ENCODE data around the gene HUNK. TPM values are rescaled to one million over a fixed set of nuclear protein-coding genes. Genes with fewer than 3 reads are reported as not detected.
"Not testable (repeated sequence)": the region's sequence is repeated elsewhere in the genome, so short reads cannot be mapped to it uniquely, and the experiment has no call there.

The HUNK gene
- total and polyA plus RNA-seq, 2 experiments from 2014 or later: 6.7 to 9.2 TPM

- TF ChIP-seq, protein P1, sequence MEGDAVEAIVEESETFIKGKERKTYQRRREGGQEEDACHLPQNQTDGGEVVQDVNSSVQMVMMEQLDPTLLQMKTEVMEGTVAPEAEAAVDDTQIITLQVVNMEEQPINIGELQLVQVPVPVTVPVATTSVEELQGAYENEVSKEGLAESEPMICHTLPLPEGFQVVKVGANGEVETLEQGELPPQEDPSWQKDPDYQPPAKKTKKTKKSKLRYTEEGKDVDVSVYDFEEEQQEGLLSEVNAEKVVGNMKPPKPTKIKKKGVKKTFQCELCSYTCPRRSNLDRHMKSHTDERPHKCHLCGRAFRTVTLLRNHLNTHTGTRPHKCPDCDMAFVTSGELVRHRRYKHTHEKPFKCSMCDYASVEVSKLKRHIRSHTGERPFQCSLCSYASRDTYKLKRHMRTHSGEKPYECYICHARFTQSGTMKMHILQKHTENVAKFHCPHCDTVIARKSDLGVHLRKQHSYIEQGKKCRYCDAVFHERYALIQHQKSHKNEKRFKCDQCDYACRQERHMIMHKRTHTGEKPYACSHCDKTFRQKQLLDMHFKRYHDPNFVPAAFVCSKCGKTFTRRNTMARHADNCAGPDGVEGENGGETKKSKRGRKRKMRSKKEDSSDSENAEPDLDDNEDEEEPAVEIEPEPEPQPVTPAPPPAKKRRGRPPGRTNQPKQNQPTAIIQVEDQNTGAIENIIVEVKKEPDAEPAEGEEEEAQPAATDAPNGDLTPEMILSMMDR (IDR thresholded peaks at IDR 0.05; ENCODE audit: low read depth, low read length): no peak
- Histone ChIP-seq H3K36me3 (no peaks in the 10 kb centered on the region), H3K27me3 (no peaks in the 10 kb centered on the region), H3K4me3 (no peak overlapping the region), H3K4me1 (ENCODE audit: low read depth) (no peaks in the 10 kb centered on the region), H3K27ac (no peak overlapping the region), H3K9me3 (ENCODE audit: low read depth) (no peaks in the 10 kb centered on the region)
- no peak for DNase-seq (ENCODE audit: low read depth in 1 of 2, low spot score in 1 of 2)
Observed at GRCh38 chr21:32034850-32035249, 162.0 kb downstream of the HUNK start.

GRCh38 chr21:32035617-32036016, 162.8 kb downstream of the HUNK start:
- Histone ChIP-seq H3K27ac (no peak overlapping the region), H3K27me3 (no peaks in the 10 kb centered on the region), H3K4me3 (no peak overlapping the region), H3K9me3 (ENCODE audit: low read depth) (no peaks in the 10 kb centered on the region), H3K4me1 (ENCODE audit: low read depth) (no peaks in the 10 kb centered on the region), H3K36me3 (no peaks in the 10 kb centered on the region)
- TF ChIP-seq, protein P1 (IDR thresholded peaks at IDR 0.05; ENCODE audit: low read depth, low read length): no peak
- DNase-seq (ENCODE audit: low read depth in 1 of 2, low spot score in 1 of 2): no peak

GRCh38 chr21:32036756-32037155, 163.9 kb downstream of the HUNK start:
- TF ChIP-seq, protein P1 (IDR thresholded peaks at IDR 0.05; ENCODE audit: low read depth, low read length): no peak
- H3K36me3 ChIP-seq: no peaks in the 10 kb centered on the region
- H3K9me3 ChIP-seq (ENCODE audit: low read depth): no peaks in the 10 kb centered on the region
- no peaks in the 10 kb centered on the region for H3K4me1 ChIP-seq (ENCODE audit: low read depth)
- no peaks in the 10 kb centered on the region for H3K27me3 ChIP-seq
- no peak overlapping the region for H3K27ac ChIP-seq
- DNase-seq (ENCODE audit: low read depth in 1 of 2, low spot score in 1 of 2): no peak
- no peak overlapping the region for H3K4me3 ChIP-seq

- H3K4me3 ChIP-seq; DNase-seq (ENCODE audit: low read depth in 1 of 2, low spot score in 1 of 2); H3K36me3 ChIP-seq; H3K4me1 ChIP-seq (ENCODE audit: low read depth); H3K27ac ChIP-seq; H3K27me3 ChIP-seq; H3K9me3 ChIP-seq (ENCODE audit: low read depth): not testable (repeated sequence)
Observed at GRCh38 chr21:32038751-32039150, 165.9 kb downstream of the HUNK start.

- no peak overlapping the region for H3K4me3 ChIP-seq
- TF ChIP-seq, protein P1 (IDR thresholded peaks at IDR 0.05; ENCODE audit: low read depth, low read length): no peak
Observed at GRCh38 chr21:32043458-32043857, 170.6 kb downstream of the HUNK start.

GRCh38 chr21:32044205-32045180, 171.7 kb downstream of the HUNK start:
- no peaks in the 10 kb centered on the region for H3K36me3 ChIP-seq
- H3K27me3 ChIP-seq: no peaks in the 10 kb centered on the region
- no peak for DNase-seq (ENCODE audit: low read depth in 1 of 2, low spot score in 1 of 2)
- no peaks in the 10 kb centered on the region for H3K4me1 ChIP-seq (ENCODE audit: low read depth)
- H3K4me3 ChIP-seq: no peak overlapping the region
- TF ChIP-seq, protein P1 (IDR thresholded peaks at IDR 0.05; ENCODE audit: low read depth, low read length): no peak
- H3K9me3 ChIP-seq (ENCODE audit: low read depth): no peaks in the 10 kb centered on the region
- H3K27ac ChIP-seq: no peak overlapping the region

More at GRCh38 chr21:32043458-32043857, 170.6 kb downstream of the HUNK start:
- H3K36me3 ChIP-seq: no peaks in the 10 kb centered on the region
- H3K9me3 ChIP-seq (ENCODE audit: low read depth): no peaks in the 10 kb centered on the region
- no peak for DNase-seq (ENCODE audit: low read depth in 1 of 2, low spot score in 1 of 2)
- H3K4me1 ChIP-seq (ENCODE audit: low read depth): no peaks in the 10 kb centered on the region
- H3K27me3 ChIP-seq: no peaks in the 10 kb centered on the region
- no peak overlapping the region for H3K27ac ChIP-seq

Data from cardiac muscle cell (in vitro differentiated cells and primary cell).